Right atrium auricular region (tissue), 2 donors: ENCODE results near the gene TIPARP. TPM values are rescaled to one million over a fixed set of nuclear protein-coding genes. Genes with fewer than 3 reads are reported as not detected.

ENCODE experiments used
- DNase-seq: peaks from one replicate; pipeline ENCODE4 v3.0.0-alpha.2; 2019; ENCODE audit warnings: low spot score
- H3K27ac ChIP-seq, 2 donors: fragments of 200-600 bp; sonication (generic); 1 replicate in 1 of 2; 2 replicates in 1 of 2; pipeline ENCODE4 v1.5.1; 2016 to 2019
- H3K27me3 ChIP-seq, 2 donors: fragments of 200-600 bp; sonication (generic); one replicate each; pipeline versions ENCODE4 v1.5.1 to v1.6.0; 2017 to 2019
- H3K36me3 ChIP-seq: fragments of 200-600 bp; sonication (generic); one replicate; pipeline ENCODE4 v1.5.1; 2016
- H3K4me1 ChIP-seq, 2 donors: fragments of 200-600 bp; sonication (generic); one replicate each; pipeline versions ENCODE4 v1.5.1 to v1.6.0; 2017 to 2019
- H3K4me3 ChIP-seq, 2 donors: fragments of 200-600 bp; sonication (generic); 1 replicate in 1 of 2; 2 replicates in 1 of 2; pipeline ENCODE4 v1.5.1; 2017 to 2019; ENCODE audit warnings: mild to moderate bottlenecking in 1 of 2, moderate library complexity in 1 of 2
- H3K9me3 ChIP-seq, 2 donors: fragments of 200-600 bp; sonication (generic); one replicate each; pipeline ENCODE4 v1.5.1; 2019
- total RNA-seq, 2 donors: library from RNA; depleted of rRNA; stranded (reverse); fragments of >200 nt; gene quantifications; one replicate each; pipeline ENCODE4 v1.1.0, GENCODE V29; 2016
- TF ChIP-seq, protein P1 (sequence below), 2 donors: fragments of 200-600 bp; sonication (generic); IDR thresholded peaks; one replicate each; pipeline ENCODE4 v1.5.1; 2019; ENCODE audit warnings: antibody characterized with exemption in 2 of 2

Gene TIPARP, protein sequence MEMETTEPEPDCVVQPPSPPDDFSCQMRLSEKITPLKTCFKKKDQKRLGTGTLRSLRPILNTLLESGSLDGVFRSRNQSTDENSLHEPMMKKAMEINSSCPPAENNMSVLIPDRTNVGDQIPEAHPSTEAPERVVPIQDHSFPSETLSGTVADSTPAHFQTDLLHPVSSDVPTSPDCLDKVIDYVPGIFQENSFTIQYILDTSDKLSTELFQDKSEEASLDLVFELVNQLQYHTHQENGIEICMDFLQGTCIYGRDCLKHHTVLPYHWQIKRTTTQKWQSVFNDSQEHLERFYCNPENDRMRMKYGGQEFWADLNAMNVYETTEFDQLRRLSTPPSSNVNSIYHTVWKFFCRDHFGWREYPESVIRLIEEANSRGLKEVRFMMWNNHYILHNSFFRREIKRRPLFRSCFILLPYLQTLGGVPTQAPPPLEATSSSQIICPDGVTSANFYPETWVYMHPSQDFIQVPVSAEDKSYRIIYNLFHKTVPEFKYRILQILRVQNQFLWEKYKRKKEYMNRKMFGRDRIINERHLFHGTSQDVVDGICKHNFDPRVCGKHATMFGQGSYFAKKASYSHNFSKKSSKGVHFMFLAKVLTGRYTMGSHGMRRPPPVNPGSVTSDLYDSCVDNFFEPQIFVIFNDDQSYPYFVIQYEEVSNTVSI
- total RNA-seq = 10 to 100 TPM; 39.9 to 47.2 TPM

DNA sequence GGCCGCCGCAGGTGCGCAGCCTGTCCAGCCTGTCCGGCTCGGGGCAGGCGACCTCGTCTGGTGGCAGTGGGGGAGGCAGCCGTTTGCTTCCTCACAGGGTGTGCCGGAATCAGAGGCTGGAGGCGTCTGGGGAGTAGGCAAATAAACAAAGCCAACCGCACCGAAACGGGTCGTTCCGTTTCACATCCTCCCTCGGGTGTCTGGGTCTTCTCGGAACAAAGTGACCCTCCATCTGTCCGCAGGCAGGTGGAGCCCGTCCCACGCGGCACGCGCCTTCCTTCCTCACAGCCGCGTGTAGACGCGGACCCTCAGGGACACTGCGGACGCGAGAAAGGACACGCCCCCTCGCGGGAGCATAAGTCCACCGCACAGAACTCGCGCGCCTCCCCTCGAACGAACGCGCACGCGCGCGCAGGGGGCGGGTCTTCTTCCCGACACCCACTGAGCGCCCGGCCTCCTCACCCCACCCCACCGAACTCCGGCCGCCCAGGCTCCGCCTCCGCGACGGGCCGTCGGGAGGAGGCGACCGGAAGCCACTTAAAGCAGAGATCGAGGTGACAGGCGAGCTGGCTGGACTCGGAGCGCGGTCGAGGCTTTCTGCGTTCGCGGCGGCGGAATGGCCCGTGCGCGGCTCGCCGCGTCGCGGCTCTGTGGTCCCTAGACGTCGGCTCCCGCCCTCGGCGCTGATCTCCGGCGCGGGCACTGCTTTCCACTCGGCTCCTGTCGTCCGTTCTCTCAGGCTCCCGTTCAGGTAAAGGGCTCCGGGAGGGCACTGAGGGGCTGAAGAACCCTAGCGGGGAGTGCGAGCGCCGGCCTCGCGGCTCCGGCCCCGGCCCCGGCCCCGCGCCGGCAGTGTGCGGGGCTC lies at the start of gene TIPARP:
Gene TIPARP, plus strand, starts transcription at position 545 of the 865 bp plus-strand sequence. CDS start 3,108 bp downstream, outside the sequence.
- peak within 1 kb of the TSS; percentile 95 to 99 for H3K27ac ChIP-seq
- TF ChIP-seq, protein P1, sequence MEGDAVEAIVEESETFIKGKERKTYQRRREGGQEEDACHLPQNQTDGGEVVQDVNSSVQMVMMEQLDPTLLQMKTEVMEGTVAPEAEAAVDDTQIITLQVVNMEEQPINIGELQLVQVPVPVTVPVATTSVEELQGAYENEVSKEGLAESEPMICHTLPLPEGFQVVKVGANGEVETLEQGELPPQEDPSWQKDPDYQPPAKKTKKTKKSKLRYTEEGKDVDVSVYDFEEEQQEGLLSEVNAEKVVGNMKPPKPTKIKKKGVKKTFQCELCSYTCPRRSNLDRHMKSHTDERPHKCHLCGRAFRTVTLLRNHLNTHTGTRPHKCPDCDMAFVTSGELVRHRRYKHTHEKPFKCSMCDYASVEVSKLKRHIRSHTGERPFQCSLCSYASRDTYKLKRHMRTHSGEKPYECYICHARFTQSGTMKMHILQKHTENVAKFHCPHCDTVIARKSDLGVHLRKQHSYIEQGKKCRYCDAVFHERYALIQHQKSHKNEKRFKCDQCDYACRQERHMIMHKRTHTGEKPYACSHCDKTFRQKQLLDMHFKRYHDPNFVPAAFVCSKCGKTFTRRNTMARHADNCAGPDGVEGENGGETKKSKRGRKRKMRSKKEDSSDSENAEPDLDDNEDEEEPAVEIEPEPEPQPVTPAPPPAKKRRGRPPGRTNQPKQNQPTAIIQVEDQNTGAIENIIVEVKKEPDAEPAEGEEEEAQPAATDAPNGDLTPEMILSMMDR (IDR thresholded peaks at IDR 0.05) = peak; percentile 48 to 88
- H3K27me3 ChIP-seq = no peaks in the 10 kb centered on the region
- H3K4me3 ChIP-seq = peak within 1 kb of the TSS; percentile 80 to 92
- H3K9me3 ChIP-seq = no peaks in the 10 kb centered on the region
- peaks cover 14% of the 10 kb centered on the region for H3K36me3 ChIP-seq
- peaks cover 0 to 36% of the 10 kb centered on the region in 2 donors for H3K4me1 ChIP-seq
- DNase-seq = peak; percentile 100

DNA sequence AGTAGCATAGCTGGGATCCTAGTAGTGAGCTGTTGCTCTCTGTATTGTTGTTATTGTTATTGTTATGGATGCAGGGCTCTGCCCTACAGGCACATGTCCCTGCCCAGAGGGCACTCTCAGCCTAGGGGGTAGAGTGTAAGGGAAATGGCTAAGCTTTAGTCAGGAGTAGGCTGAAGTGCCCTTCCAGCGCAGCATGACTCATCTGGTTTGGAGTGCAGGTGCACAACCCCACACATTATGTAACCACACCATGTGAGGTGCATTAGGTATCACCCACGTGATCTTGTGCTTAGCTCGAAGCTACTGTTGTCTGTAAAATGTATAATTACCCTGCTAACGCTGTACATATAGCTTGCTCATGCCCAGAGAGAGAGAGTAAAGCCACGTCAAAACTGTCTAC lies 48.3 kb upstream of the TIPARP start:
- H3K27me3 ChIP-seq = no peaks in the 10 kb centered on the region
- no peaks in the 10 kb centered on the region for H3K9me3 ChIP-seq
- no peak overlapping the region for H3K27ac ChIP-seq
- no peaks in the 10 kb centered on the region for H3K36me3 ChIP-seq
- DNase-seq = no peak
- H3K4me1 ChIP-seq = no peaks in the 10 kb centered on the region
- H3K4me3 ChIP-seq = no peak overlapping the region
- TF ChIP-seq, protein P1 (IDR thresholded peaks at IDR 0.05) = no peak

DNA sequence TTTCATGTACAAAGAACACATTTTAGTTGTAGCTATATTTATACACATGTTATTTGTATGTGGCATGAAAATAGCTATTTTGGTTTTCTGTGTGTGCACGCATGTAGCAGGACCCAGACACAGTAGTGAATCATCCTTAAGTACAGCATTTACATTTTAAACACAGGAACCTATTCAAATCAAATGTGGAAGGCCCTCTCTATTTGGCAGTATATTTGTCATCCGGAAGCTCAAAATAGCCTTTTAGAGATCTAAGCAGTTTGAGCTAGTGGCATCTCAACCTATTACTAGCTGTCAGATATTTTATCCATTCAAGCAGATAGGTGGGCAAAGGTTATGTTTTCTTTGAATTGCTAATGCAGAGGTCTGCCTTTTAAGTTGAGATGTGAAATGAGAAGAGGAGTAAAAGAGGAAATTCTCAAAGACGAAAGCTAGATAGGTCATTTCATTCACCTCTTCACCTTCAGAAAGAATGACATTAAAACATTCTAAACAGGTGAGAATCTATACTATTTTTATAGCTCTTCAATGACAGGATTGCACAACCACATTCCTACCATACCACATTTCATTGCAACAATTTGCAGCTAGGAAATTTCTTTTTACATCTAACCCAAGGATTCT lies 46.3 kb upstream of the TIPARP start:
- Histone ChIP-seq H3K4me1 (no peaks in the 10 kb centered on the region), H3K27ac (no peak overlapping the region), H3K4me3 (no peak overlapping the region), H3K9me3 (no peaks in the 10 kb centered on the region), H3K27me3 (no peaks in the 10 kb centered on the region), H3K36me3 (no peaks in the 10 kb centered on the region)
- no peak for DNase-seq
- TF ChIP-seq, protein P1 (IDR thresholded peaks at IDR 0.05) = no peak

DNA sequence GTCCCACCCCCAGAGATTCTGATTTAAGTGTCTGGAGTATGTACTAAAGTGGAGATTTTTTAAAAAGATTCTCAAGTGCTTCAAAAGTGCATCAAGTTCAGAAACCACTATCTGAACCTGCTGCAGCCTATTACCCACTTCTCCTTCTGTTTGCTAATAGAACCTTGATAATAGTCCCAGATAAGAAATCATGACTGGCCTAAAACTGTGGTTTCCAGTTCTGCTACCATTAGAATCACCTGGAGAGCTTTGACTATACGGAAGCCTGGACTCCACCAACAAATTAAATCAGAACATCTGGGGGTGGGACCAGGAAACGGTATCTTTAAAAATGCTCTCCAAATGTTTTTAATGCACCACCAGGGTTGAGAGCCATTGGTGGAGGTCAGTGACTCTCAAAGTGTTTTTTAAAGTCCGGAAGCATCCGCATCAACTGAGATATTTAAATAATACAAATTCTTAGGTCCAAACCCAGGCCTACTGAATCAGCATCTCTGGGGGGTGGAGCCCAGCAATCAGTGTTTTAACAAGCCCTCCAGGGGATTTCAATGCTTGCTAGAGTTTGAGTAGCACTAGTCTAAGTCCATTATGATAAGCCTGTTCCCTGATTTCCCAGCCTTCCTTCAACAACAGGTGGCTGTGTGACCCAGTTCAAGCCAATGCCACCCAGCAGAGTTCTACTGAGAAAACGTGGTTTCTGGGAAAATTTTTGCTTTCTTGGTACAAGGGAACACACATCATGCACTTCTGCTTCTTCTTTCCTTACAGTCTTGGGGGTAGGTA lies 45.4 kb upstream of the TIPARP start:
- Histone ChIP-seq H3K9me3 (no peaks in the 10 kb centered on the region), H3K27me3 (no peaks in the 10 kb centered on the region), H3K4me1 (no peaks in the 10 kb centered on the region), H3K27ac (no peak overlapping the region), H3K36me3 (no peaks in the 10 kb centered on the region), H3K4me3 (no peak overlapping the region)
- no peak for DNase-seq
- TF ChIP-seq, protein P1 (IDR thresholded peaks at IDR 0.05) = no peak
